Natural killer cell (primary cell): ENCODE measurements around the gene FHOD3. TPM values are rescaled to one million over a fixed set of nuclear protein-coding genes. Genes with fewer than 3 reads are reported as not detected.

Experiments
- ATAC-seq, 3 donors: fragments of 150-1000 bp in 2 of 3; fragments of 200-7000 bp in 1 of 3; cut with Tn5 transposase; 1 replicate in 1 of 3; 2 replicates in 2 of 3; pipeline ENCODE4 v1.10.0; 2021; ENCODE audit warnings: mild to moderate bottlenecking in 2 of 3, moderate library complexity in 2 of 3
- DNase-seq, 2 donors: peaks; one replicate each; pipeline versions ENCODE4 v3.0.0 to v3.0.0-alpha.2; 2013 to 2021; ENCODE audit warnings: mixed read lengths in 1 of 2
- H3K27ac ChIP-seq: one replicate; pipeline ENCODE4 v1.5.1; 2013; ENCODE audit warnings: mild to moderate bottlenecking, low read length
- H3K27me3 ChIP-seq: one replicate; pipeline ENCODE4 v1.6.1; 2013; ENCODE audit warnings: low read length; ENCODE audit not compliant: control insufficient read depth, insufficient read depth
- H3K36me3 ChIP-seq: one replicate; pipeline ENCODE4 v1.6.1; 2013; ENCODE audit warnings: low read length; ENCODE audit not compliant: control insufficient read depth, insufficient read depth
- H3K4me1 ChIP-seq: one replicate; pipeline ENCODE4 v1.6.1; 2013; ENCODE audit warnings: low read length; ENCODE audit not compliant: control insufficient read depth, insufficient read depth
- H3K4me3 ChIP-seq: one replicate; pipeline ENCODE4 v1.5.1; 2013; ENCODE audit warnings: low read length
- H3K9me3 ChIP-seq: one replicate; pipeline ENCODE4 v1.6.1; 2013; ENCODE audit warnings: low read length; ENCODE audit not compliant: control insufficient read depth, insufficient read depth
- H3K27ac Mint-ChIP-seq, 2 donors: one replicate each; pipeline ENCODE4 v1.8.0; 2022; ENCODE audit warnings: mild to moderate bottlenecking in 2 of 2, mixed read lengths in 2 of 2, moderate library complexity in 1 of 2
- H3K27me3 Mint-ChIP-seq, 2 donors: one replicate each; pipeline ENCODE4 v1.8.0; 2022; ENCODE audit warnings: low read depth in 2 of 2, mixed read lengths in 2 of 2
- H3K36me3 Mint-ChIP-seq: one replicate; pipeline ENCODE4 v1.8.0; 2022; ENCODE audit warnings: mixed read lengths
- H3K4me1 Mint-ChIP-seq, 2 donors: one replicate each; pipeline ENCODE4 v1.8.0; 2022; ENCODE audit warnings: mixed read lengths in 2 of 2
- H3K4me3 Mint-ChIP-seq: one replicate; pipeline ENCODE4 v1.8.0; 2022; ENCODE audit warnings: mild to moderate bottlenecking, moderate library complexity, mixed read lengths
- H3K9me3 Mint-ChIP-seq, 2 donors: one replicate each; pipeline ENCODE4 v1.8.0; 2022; ENCODE audit warnings: mixed read lengths in 2 of 2
- WGBS: methylation state at CpG from one replicate; pipeline ENCODE4 v1.1.7; 2013; ENCODE audit warnings: missing lambda C conversion rate; ENCODE audit not compliant: insufficient coverage; 5-methylcytosine and 5-hydroxymethylcytosine counted together
- intact Hi-C: fragments of 100-400 bp; cut with micrococcal nuclease; formaldehyde crosslinking; loops from one replicate; pipeline ENCODE4 v1.14.2; 2022
- total RNA-seq, 4 donors: library from RNA; stranded (reverse); fragments of 120-200 nt in 1 of 4; gene quantifications; one replicate each; pipeline versions ENCODE4 v1.2.3 to v1.2.4, GENCODE V29; 2013 to 2022
- TF ChIP-seq, protein P1 (sequence below): fragments of 200-600 bp; IDR thresholded peaks from one replicate; pipeline ENCODE4 v1.8.0; 2022; ENCODE audit warnings: antibody characterized with exemption

Gene FHOD3
- total RNA-seq, 3 donors from 2014 or later (not counting 1 experiment from before 2014, with no cell fraction given): not detected

DNA sequence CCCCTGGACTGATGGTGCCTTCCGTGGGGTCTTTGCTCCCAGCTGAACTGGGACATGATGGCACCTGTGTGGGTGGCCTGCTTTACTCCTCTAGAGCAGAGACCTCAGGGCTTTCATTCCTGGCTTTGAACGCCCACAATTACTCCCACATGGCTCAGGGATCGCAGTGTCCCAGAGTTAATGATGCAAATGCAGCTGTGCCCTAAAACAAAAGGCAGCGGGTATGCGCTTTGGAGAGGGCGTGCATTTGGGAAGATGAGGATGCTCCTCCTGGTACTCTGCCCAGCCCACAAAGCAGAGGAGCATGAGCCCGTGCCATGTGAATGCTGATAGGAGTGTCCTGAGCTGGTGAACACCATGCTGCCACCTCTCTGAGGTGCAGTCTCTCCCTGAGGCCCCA, 173.4 kb downstream of the FHOD3 start:
- no peaks in the 10 kb centered on the region for H3K27me3 ChIP-seq
- no peak overlapping the region for H3K27ac ChIP-seq
- H3K9me3 Mint-ChIP-seq: no peaks in the 10 kb centered on the region
- DNase-seq: no peak
- H3K36me3 ChIP-seq: no peaks in the 10 kb centered on the region
- H3K4me3 Mint-ChIP-seq: no peak overlapping the region
- H3K4me1 Mint-ChIP-seq: no peaks in the 10 kb centered on the region
- H3K4me3 ChIP-seq: no peak overlapping the region
- intact Hi-C loops: no loop called here
- H3K4me1 ChIP-seq: no peaks in the 10 kb centered on the region
- ATAC-seq: no peak
- WGBS: 92% methylated on average over 7 of the region's 7 CpGs
- peaks cover 4 to 6% of the 10 kb centered on the region in 2 donors for H3K27me3 Mint-ChIP-seq
- no peaks in the 10 kb centered on the region for H3K36me3 Mint-ChIP-seq
- TF ChIP-seq, protein P1, sequence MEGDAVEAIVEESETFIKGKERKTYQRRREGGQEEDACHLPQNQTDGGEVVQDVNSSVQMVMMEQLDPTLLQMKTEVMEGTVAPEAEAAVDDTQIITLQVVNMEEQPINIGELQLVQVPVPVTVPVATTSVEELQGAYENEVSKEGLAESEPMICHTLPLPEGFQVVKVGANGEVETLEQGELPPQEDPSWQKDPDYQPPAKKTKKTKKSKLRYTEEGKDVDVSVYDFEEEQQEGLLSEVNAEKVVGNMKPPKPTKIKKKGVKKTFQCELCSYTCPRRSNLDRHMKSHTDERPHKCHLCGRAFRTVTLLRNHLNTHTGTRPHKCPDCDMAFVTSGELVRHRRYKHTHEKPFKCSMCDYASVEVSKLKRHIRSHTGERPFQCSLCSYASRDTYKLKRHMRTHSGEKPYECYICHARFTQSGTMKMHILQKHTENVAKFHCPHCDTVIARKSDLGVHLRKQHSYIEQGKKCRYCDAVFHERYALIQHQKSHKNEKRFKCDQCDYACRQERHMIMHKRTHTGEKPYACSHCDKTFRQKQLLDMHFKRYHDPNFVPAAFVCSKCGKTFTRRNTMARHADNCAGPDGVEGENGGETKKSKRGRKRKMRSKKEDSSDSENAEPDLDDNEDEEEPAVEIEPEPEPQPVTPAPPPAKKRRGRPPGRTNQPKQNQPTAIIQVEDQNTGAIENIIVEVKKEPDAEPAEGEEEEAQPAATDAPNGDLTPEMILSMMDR: no peak
- H3K27ac Mint-ChIP-seq: no peak overlapping the region
- H3K9me3 ChIP-seq: no peaks in the 10 kb centered on the region

DNA sequence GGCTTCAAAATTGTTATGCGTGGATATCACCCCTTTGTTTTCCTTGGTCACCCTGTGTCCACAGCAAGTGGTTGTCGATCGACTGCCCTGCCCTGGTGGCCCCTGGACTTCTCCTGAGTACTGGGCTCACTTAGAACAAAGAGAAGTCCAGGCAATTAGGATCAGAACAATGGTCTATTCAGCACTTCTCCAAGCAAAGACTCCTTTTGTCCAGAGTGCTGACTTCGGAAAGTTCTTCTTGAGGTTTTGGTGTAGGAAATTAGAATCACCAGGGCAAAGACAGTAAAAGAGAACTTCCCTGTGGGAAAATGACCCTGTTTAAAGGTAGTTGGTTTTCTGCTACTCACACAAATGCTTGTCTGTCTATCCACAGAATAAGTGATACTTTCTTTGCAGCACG, 173.9 kb downstream of the FHOD3 start:
- Histone ChIP-seq H3K36me3 (no peaks in the 10 kb centered on the region), H3K27me3 (no peaks in the 10 kb centered on the region), H3K9me3 (no peaks in the 10 kb centered on the region), H3K27ac (no peak overlapping the region), H3K4me3 (no peak overlapping the region), H3K4me1 (no peaks in the 10 kb centered on the region)
- H3K27ac Mint-ChIP-seq: no peak overlapping the region
- no peak for DNase-seq
- H3K27me3 Mint-ChIP-seq: peaks cover 4 to 9% of the 10 kb centered on the region in 2 donors
- no peaks in the 10 kb centered on the region for H3K4me1 Mint-ChIP-seq
- no peak overlapping the region for H3K4me3 Mint-ChIP-seq
- intact Hi-C loops: no loop called here
- H3K36me3 Mint-ChIP-seq: no peaks in the 10 kb centered on the region
- TF ChIP-seq, protein P1: no peak
- no peak for ATAC-seq
- H3K9me3 Mint-ChIP-seq: no peaks in the 10 kb centered on the region
- 90% methylated on average over 5 of the region's 5 CpGs for WGBS

DNA sequence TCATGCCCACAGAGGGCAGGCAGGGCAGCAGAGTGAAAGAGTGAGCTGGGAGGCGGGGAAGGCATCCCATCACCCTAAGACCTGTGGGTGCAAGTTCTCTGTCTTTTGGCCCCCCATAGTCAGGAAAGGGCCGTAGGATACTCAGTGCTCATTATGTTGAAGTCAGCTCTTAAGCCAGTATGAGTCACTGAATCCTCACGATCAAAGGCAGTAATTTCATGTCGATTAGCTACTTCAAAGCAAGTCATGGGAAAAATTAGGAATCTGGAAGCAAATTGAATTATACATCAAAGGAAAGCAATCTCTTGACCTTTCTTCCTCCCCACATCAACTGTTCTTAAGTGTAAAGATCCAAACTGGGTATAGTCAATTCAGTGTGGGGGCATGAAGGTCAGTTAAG, 178.9 kb downstream of the FHOD3 start:
- WGBS: 88% methylated on average over 4 of the region's 4 CpGs
- intact Hi-C loops: no loop called here
- DNase-seq (no peak), ATAC-seq (no peak)
- Histone ChIP-seq H3K27ac (no peak overlapping the region), H3K4me3 (no peak overlapping the region), H3K36me3 (no peaks in the 10 kb centered on the region), H3K4me1 (no peaks in the 10 kb centered on the region), H3K27me3 (no peaks in the 10 kb centered on the region), H3K9me3 (no peaks in the 10 kb centered on the region)
- Mint-ChIP-seq H3K27me3 (peaks cover 7 to 22% of the 10 kb centered on the region in 2 donors), H3K4me3 (no peak overlapping the region), H3K36me3 (no peaks in the 10 kb centered on the region), H3K9me3 (peaks cover 2 to 3% of the 10 kb centered on the region in 2 donors), H3K27ac (no peak overlapping the region), H3K4me1 (no peaks in the 10 kb centered on the region)
- TF ChIP-seq, protein P1: no peak

DNA sequence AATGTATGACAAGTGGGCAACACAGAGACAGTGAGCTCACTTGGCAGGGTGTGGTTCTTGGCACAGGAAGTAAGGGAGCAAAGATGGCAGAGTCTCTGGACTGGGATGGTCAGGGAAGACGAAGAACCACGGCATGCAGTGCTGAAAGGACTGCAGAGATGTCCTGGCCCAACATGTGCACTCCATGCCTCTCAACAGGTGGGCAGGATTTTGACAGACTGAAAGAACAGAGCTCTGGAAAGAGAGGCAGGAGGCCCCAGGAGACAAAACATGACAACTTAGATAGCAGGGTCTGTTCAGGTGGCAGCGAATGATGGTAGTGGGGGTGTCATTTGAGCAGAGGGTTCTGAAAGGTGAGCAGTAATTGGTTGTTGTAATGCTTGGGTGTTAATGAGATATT, 180.3 kb downstream of the FHOD3 start:
- intact Hi-C loops: no loop called here
- 81% methylated on average over 3 of the region's 3 CpGs for WGBS

More for the DNA sequence above, 180.3 kb downstream of the FHOD3 start:
- Mint-ChIP-seq H3K9me3 (peaks cover 2 to 3% of the 10 kb centered on the region in 2 donors), H3K27ac (no peak overlapping the region), H3K4me1 (no peaks in the 10 kb centered on the region), H3K27me3 (peaks cover 10 to 16% of the 10 kb centered on the region in 2 donors), H3K4me3 (no peak overlapping the region), H3K36me3 (no peaks in the 10 kb centered on the region)
- Histone ChIP-seq H3K36me3 (no peaks in the 10 kb centered on the region), H3K9me3 (no peaks in the 10 kb centered on the region), H3K4me1 (no peaks in the 10 kb centered on the region), H3K4me3 (no peak overlapping the region), H3K27me3 (no peaks in the 10 kb centered on the region), H3K27ac (no peak overlapping the region)
- no peak for DNase-seq
- TF ChIP-seq, protein P1: no peak
- no peak for ATAC-seq
